Measurements from ENCODE around the gene INKA2.
A peak's percentile ranks its signal among the peaks of the same experiment; 100 is the strongest.

Gene INKA2

GRCh38 chr1:111706921-111707320 lies 32.3 kb downstream of the INKA2 start:
- Mint-ChIP-seq H3K27me3 (no peaks in the 10 kb centered on the region), H3K36me3 (peaks cover 42% of the 10 kb centered on the region), H3K9me3 (no peaks in the 10 kb centered on the region), H3K27ac (peak overlapping the region; percentile 68), H3K4me1 (no peaks in the 10 kb centered on the region), H3K4me3 (no peak overlapping the region)
- ATAC-seq: no peak

- no peaks in the 10 kb centered on the region for H3K27me3 Mint-ChIP-seq
- H3K27ac Mint-ChIP-seq: no peak overlapping the region
- H3K4me3 Mint-ChIP-seq: no peak overlapping the region
- no peaks in the 10 kb centered on the region for H3K4me1 Mint-ChIP-seq
- H3K36me3 Mint-ChIP-seq: peaks cover 50% of the 10 kb centered on the region
- ATAC-seq: no peak
- no peaks in the 10 kb centered on the region for H3K9me3 Mint-ChIP-seq
Observed at GRCh38 chr1:111705841-111706240, 33.4 kb downstream of the INKA2 start.

- H3K36me3 Mint-ChIP-seq: peaks cover 59% of the 10 kb centered on the region
- no peak overlapping the region for H3K4me3 Mint-ChIP-seq
- H3K9me3 Mint-ChIP-seq: no peaks in the 10 kb centered on the region
- H3K27me3 Mint-ChIP-seq: no peaks in the 10 kb centered on the region
- ATAC-seq: no peak
- H3K4me1 Mint-ChIP-seq: peaks cover 5% of the 10 kb centered on the region
- no peak overlapping the region for H3K27ac Mint-ChIP-seq
Observed at GRCh38 chr1:111704776-111705175, 34.4 kb downstream of the INKA2 start.

GRCh38 chr1:111704240-111704639 lies 35.0 kb downstream of the INKA2 start:
- no peak for ATAC-seq
- Mint-ChIP-seq H3K4me1 (peaks cover 10% of the 10 kb centered on the region), H3K9me3 (no peaks in the 10 kb centered on the region), H3K36me3 (peaks cover 59% of the 10 kb centered on the region), H3K27ac (no peak overlapping the region), H3K27me3 (no peaks in the 10 kb centered on the region), H3K4me3 (no peak overlapping the region)

GRCh38 chr1:111702504-111703050 lies 36.6 kb downstream of the INKA2 start:
- Mint-ChIP-seq H3K9me3 (no peaks in the 10 kb centered on the region), H3K36me3 (peaks cover 53% of the 10 kb centered on the region), H3K4me1 (peaks cover 17% of the 10 kb centered on the region), H3K27me3 (no peaks in the 10 kb centered on the region), H3K27ac (no peak overlapping the region), H3K4me3 (no peak overlapping the region)
- no peak for ATAC-seq

- peaks cover 32% of the 10 kb centered on the region for H3K4me1 Mint-ChIP-seq
- H3K36me3 Mint-ChIP-seq: peaks cover 54% of the 10 kb centered on the region
- no peaks in the 10 kb centered on the region for H3K27me3 Mint-ChIP-seq
- no peak overlapping the region for H3K4me3 Mint-ChIP-seq
- peak overlapping the region; percentile 44 for H3K27ac Mint-ChIP-seq
- H3K9me3 Mint-ChIP-seq: no peaks in the 10 kb centered on the region
- no peak for ATAC-seq
Observed at GRCh38 chr1:111699268-111699667, 39.9 kb downstream of the INKA2 start.

GRCh38 chr1:111696330-111696729 lies 42.9 kb downstream of the INKA2 start:
- no peak for ATAC-seq
- no peaks in the 10 kb centered on the region for H3K27me3 Mint-ChIP-seq
- H3K36me3 Mint-ChIP-seq: peaks cover 62% of the 10 kb centered on the region
- no peak overlapping the region for H3K4me3 Mint-ChIP-seq
- peaks cover 55% of the 10 kb centered on the region for H3K4me1 Mint-ChIP-seq
- peak overlapping the region; percentile 40 for H3K27ac Mint-ChIP-seq
- H3K9me3 Mint-ChIP-seq: no peaks in the 10 kb centered on the region

GRCh38 chr1:111695801-111696200 lies 43.4 kb downstream of the INKA2 start:
- H3K36me3 Mint-ChIP-seq: peaks cover 57% of the 10 kb centered on the region
- H3K27me3 Mint-ChIP-seq: no peaks in the 10 kb centered on the region
- no peak for ATAC-seq
- no peak overlapping the region for H3K27ac Mint-ChIP-seq
- no peaks in the 10 kb centered on the region for H3K9me3 Mint-ChIP-seq
- H3K4me1 Mint-ChIP-seq: peaks cover 55% of the 10 kb centered on the region
- H3K4me3 Mint-ChIP-seq: no peak overlapping the region

- H3K4me1 Mint-ChIP-seq: peaks cover 74% of the 10 kb centered on the region
- H3K4me3 Mint-ChIP-seq: no peak overlapping the region
- peaks cover 3% of the 10 kb centered on the region for H3K9me3 Mint-ChIP-seq
- no peaks in the 10 kb centered on the region for H3K27me3 Mint-ChIP-seq
- peaks cover 60% of the 10 kb centered on the region for H3K36me3 Mint-ChIP-seq
- no peak for ATAC-seq
- H3K27ac Mint-ChIP-seq: peak overlapping the region; percentile 53
Observed at GRCh38 chr1:111691886-111692285, 47.3 kb downstream of the INKA2 start.

- no peak for ATAC-seq
- peaks cover 66% of the 10 kb centered on the region for H3K36me3 Mint-ChIP-seq
- H3K4me3 Mint-ChIP-seq: no peak overlapping the region
- peaks cover 65% of the 10 kb centered on the region for H3K4me1 Mint-ChIP-seq
- no peaks in the 10 kb centered on the region for H3K27me3 Mint-ChIP-seq
- H3K27ac Mint-ChIP-seq: peak overlapping the region; percentile 77
- peaks cover 3% of the 10 kb centered on the region for H3K9me3 Mint-ChIP-seq
Observed at GRCh38 chr1:111690306-111690617, 48.9 kb downstream of the INKA2 start.

Measured in stimulated activated memory B cell treated with anti-CD40 and anti-IgM and Interleukin-4, amounts not matched to agents 10 μg/mL and 1 μg/mL and 100 μg/mL, for 72 hours (primary cell).